HEK293 (cell line): ENCODE data around the gene TMEM233.

Experiments used
- ZFP3 ChIP-seq: fragments of 450-650 bp; formaldehyde crosslinking; IDR thresholded peaks from 2 replicates; pipeline ENCODE4 v1.5.1; 2016; ENCODE audit warnings: low read depth, missing biosample characterization, missing genetic modification characterization
- ZNF202 ChIP-seq: fragments of 450-650 bp; formaldehyde crosslinking; IDR thresholded peaks from 2 replicates; pipeline ENCODE4 v1.5.1; 2016; ENCODE audit warnings: missing biosample characterization, missing genetic modification characterization, borderline replicate concordance
- ZNF292 ChIP-seq: fragments of 450-650 bp; formaldehyde crosslinking; IDR thresholded peaks from 2 replicates; pipeline ENCODE4 v1.5.1; 2016; ENCODE audit warnings: low read depth, missing biosample characterization, missing genetic modification characterization, borderline replicate concordance
- ZNF747 ChIP-seq: fragments of 450-650 bp; formaldehyde crosslinking; IDR thresholded peaks from 2 replicates; pipeline ENCODE4 v1.5.1; 2016; ENCODE audit warnings: missing biosample characterization, missing genetic modification characterization
- ZNF76 ChIP-seq: fragments of 450-650 bp; formaldehyde crosslinking; IDR thresholded peaks from 2 replicates; pipeline ENCODE4; 2016; ENCODE audit warnings: low read depth, missing biosample characterization, missing genetic modification characterization, borderline replicate concordance
- ZNF777 ChIP-seq: fragments of 450-650 bp; formaldehyde crosslinking; IDR thresholded peaks from 2 replicates; pipeline ENCODE4 v1.5.1; 2017; ENCODE audit warnings: missing biosample characterization, missing genetic modification characterization, borderline replicate concordance
- TF ChIP-seq, protein P1 (sequence below): fragments of 450-650 bp; formaldehyde crosslinking; IDR thresholded peaks from 2 replicates; pipeline ENCODE4 v1.5.1; 2016; ENCODE audit warnings: missing biosample characterization, missing genetic modification characterization
- TF ChIP-seq, protein P2 (sequence below): sonication (generic); formaldehyde crosslinking; IDR thresholded peaks from 2 replicates; pipeline ENCODE4 v1.8.1; 2022; ENCODE audit warnings: mild to moderate bottlenecking, moderate library complexity, missing genetic modification reagents
- TF ChIP-seq, protein P3 (sequence below): fragments of 450-650 bp; formaldehyde crosslinking; conservative IDR thresholded peaks from 2 replicates; pipeline ENCODE4 v1.5.1; 2016; ENCODE audit warnings: low read depth, missing biosample characterization, missing genetic modification characterization

GRCh38 chr12:119666226-119666795, 72.7 kb downstream of the TMEM233 start:
- TF ChIP-seq ZNF747 (tag by site-specific recombination) (no peak), ZNF777 (tag by site-specific recombination) (no peak), ZNF76 (tag by site-specific recombination) (no peak), ZFP3 (tag by site-specific recombination) (no peak), ZNF202 (tag by site-specific recombination) (no peak), ZNF292 (tag by site-specific recombination) (no peak)
- TF ChIP-seq, protein P1, sequence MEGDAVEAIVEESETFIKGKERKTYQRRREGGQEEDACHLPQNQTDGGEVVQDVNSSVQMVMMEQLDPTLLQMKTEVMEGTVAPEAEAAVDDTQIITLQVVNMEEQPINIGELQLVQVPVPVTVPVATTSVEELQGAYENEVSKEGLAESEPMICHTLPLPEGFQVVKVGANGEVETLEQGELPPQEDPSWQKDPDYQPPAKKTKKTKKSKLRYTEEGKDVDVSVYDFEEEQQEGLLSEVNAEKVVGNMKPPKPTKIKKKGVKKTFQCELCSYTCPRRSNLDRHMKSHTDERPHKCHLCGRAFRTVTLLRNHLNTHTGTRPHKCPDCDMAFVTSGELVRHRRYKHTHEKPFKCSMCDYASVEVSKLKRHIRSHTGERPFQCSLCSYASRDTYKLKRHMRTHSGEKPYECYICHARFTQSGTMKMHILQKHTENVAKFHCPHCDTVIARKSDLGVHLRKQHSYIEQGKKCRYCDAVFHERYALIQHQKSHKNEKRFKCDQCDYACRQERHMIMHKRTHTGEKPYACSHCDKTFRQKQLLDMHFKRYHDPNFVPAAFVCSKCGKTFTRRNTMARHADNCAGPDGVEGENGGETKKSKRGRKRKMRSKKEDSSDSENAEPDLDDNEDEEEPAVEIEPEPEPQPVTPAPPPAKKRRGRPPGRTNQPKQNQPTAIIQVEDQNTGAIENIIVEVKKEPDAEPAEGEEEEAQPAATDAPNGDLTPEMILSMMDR (tag by site-specific recombination), result no peak
- TF ChIP-seq, protein P2, sequence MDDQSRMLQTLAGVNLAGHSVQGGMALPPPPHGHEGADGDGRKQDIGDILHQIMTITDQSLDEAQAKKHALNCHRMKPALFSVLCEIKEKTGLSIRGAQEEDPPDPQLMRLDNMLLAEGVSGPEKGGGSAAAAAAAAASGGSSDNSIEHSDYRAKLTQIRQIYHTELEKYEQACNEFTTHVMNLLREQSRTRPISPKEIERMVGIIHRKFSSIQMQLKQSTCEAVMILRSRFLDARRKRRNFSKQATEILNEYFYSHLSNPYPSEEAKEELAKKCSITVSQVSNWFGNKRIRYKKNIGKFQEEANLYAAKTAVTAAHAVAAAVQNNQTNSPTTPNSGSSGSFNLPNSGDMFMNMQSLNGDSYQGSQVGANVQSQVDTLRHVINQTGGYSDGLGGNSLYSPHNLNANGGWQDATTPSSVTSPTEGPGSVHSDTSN, result no peak
- TF ChIP-seq, protein P3, sequence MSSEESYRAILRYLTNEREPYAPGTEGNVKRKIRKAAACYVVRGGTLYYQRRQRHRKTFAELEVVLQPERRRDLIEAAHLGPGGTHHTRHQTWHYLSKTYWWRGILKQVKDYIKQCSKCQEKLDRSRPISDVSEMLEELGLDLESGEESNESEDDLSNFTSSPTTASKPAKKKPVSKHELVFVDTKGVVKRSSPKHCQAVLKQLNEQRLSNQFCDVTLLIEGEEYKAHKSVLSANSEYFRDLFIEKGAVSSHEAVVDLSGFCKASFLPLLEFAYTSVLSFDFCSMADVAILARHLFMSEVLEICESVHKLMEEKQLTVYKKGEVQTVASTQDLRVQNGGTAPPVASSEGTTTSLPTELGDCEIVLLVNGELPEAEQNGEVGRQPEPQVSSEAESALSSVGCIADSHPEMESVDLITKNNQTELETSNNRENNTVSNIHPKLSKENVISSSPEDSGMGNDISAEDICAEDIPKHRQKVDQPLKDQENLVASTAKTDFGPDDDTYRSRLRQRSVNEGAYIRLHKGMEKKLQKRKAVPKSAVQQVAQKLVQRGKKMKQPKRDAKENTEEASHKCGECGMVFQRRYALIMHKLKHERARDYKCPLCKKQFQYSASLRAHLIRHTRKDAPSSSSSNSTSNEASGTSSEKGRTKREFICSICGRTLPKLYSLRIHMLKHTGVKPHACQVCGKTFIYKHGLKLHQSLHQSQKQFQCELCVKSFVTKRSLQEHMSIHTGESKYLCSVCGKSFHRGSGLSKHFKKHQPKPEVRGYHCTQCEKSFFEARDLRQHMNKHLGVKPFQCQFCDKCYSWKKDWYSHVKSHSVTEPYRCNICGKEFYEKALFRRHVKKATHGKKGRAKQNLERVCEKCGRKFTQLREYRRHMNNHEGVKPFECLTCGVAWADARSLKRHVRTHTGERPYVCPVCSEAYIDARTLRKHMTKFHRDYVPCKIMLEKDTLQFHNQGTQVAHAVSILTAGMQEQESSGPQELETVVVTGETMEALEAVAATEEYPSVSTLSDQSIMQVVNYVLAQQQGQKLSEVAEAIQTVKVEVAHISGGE (tag by site-specific recombination), result no peak
